K562 (cell line): ENCODE measurements around the gene MYO7A. TPM values are rescaled to one million over a fixed set of nuclear protein-coding genes. Genes with fewer than 3 reads are reported as not detected.

Experiments
- ATAC-seq: fragments of 200-7000 bp; cut with Tn5 transposase; 3 replicates; pipeline ENCODE4 v1.9.1; 2020; ENCODE audit warnings: moderate library complexity
- BruUV-seq: library from RNA; stranded (reverse); fragments of 400-500 nt; replicated peaks from 2 replicates; lab custom pipeline; 2021; lab: Mats Ljungman, UMichigan
- CTCF ChIA-PET: fragments of 300-600 bp; formaldehyde crosslinking; extraction: SDS; loops from one replicate; lab custom pipeline; 2021; ENCODE audit warnings: low intra/inter-chr PET ratio; lab: Yijun Ruan, JAX
- POLR2A ChIA-PET: fragments of 300-600, 350-650 bp; sonication (Branson Sonifier 250); formaldehyde crosslinking; extraction: SDS; loops from one replicate; lab custom pipeline; 2021; ENCODE audit warnings: antibody characterized with exemption, inconsistent platforms; lab: Yijun Ruan, JAX
- DNase-seq, 4 experiments: peaks; one replicate each; pipeline versions ENCODE4 v3.0.0 to v3.0.0-alpha.2; 2011 to 2018; ENCODE audit warnings: low spot score in 3 of 4, mixed read lengths in 3 of 4; ENCODE audit errors: extremely low read depth in 1 of 4
- FAIRE-seq: peaks from 2 replicates; lab custom pipeline; 2011; peaks lifted over from hg19 to GRCh38; lab: Jason Lieb, UNC
- H2AFZ ChIP-seq: 2 replicates; pipeline ENCODE4 v1.6.0; 2011; ENCODE audit warnings: low read depth, low read length, control low read depth, inconsistent platforms
- H3K27ac ChIP-seq: fragments of 200-600 bp; 3 replicates; pipeline ENCODE4 v1.8.0; 2011; ENCODE audit warnings: low read depth, mild to moderate bottlenecking, control low read depth, inconsistent platforms, low read length, moderate library complexity, mixed read lengths; ENCODE audit errors: extremely low read depth
- H3K27me3 ChIP-seq, 2 experiments: fragments of 300-600 bp in 1 of 2; 2 replicates in 1 of 2; 3 replicates in 1 of 2; pipeline versions ENCODE4 v1.6.0 to v1.8.0; 2011; ENCODE audit warnings: inconsistent platforms in 2 of 2, low read length in 2 of 2, mild to moderate bottlenecking in 1 of 2, mixed read lengths in 1 of 2, moderate library complexity in 1 of 2; ENCODE audit not compliant: control insufficient read depth in 2 of 2, insufficient read depth in 2 of 2
- H3K36me3 ChIP-seq: fragments of 300-600 bp; 3 replicates; pipeline ENCODE4 v1.8.0; 2011; ENCODE audit warnings: mild to moderate bottlenecking, low read length, inconsistent platforms; ENCODE audit not compliant: control insufficient read depth, insufficient read depth
- H3K4me1 ChIP-seq, 2 experiments: fragments of 200-600 bp in 1 of 2; replicated peaks in 1 of 2; 2 replicates in 1 of 2; 3 replicates in 1 of 2; pipeline versions ENCODE4 v1.5.1 to v1.8.0; 2011; ENCODE audit warnings: inconsistent platforms in 2 of 2, low read length in 2 of 2, mild to moderate bottlenecking in 1 of 2, mixed read lengths in 1 of 2, moderate library complexity in 1 of 2; ENCODE audit not compliant: control insufficient read depth in 2 of 2, insufficient read depth in 2 of 2
- H3K4me2 ChIP-seq: 2 replicates; pipeline ENCODE4 v1.6.1; 2011; ENCODE audit warnings: low read length, control low read depth, inconsistent platforms, mixed read lengths; ENCODE audit not compliant: insufficient read depth
- H3K4me3 ChIP-seq: fragments of 200-600 bp; sonication (generic), shearing (Covaris generic); 2 replicates; pipeline ENCODE4 v1.5.1; 2016; ENCODE audit warnings: control low read depth, inconsistent platforms
- H3K79me2 ChIP-seq: fragments of 200-600 bp; 3 replicates; pipeline ENCODE4 v1.8.0; 2011; ENCODE audit warnings: low read length, inconsistent platforms; ENCODE audit not compliant: control insufficient read depth, insufficient read depth
- H3K9ac ChIP-seq, 2 experiments: 2 replicates each; pipeline versions ENCODE4 v1.6.0 to v1.6.1; 2011; ENCODE audit warnings: low read depth in 2 of 2, low read length in 2 of 2, control low read depth in 1 of 2, inconsistent platforms in 1 of 2, mild to moderate bottlenecking in 1 of 2, mixed read lengths in 1 of 2; ENCODE audit not compliant: insufficient read depth in 1 of 2
- H3K9me1 ChIP-seq: one replicate; pipeline ENCODE4 v1.6.0; 2011; ENCODE audit warnings: inconsistent platforms, mild to moderate bottlenecking, low read length, moderate library complexity; ENCODE audit not compliant: control insufficient read depth, insufficient read depth
- H3K9me3 ChIP-seq: replicated peaks from 2 replicates; pipeline ENCODE4 v1.5.1; 2011; ENCODE audit warnings: low read depth, low read length, inconsistent platforms; ENCODE audit not compliant: control insufficient read depth, insufficient read depth
- H4K20me1 ChIP-seq: replicated peaks from 2 replicates; pipeline ENCODE4 v1.6.1; 2011; ENCODE audit warnings: low read length, inconsistent platforms, mixed read lengths; ENCODE audit not compliant: control insufficient read depth, insufficient read depth
- CEBPB ChIP-seq: fragments of 450-650 bp; IDR thresholded peaks from 2 replicates; pipeline ENCODE4 v1.6.1; 2016; ENCODE audit warnings: missing genetic modification characterization, missing compliant biosample characterization
- DACH1 ChIP-seq: fragments of 450-650 bp; IDR thresholded peaks from 2 replicates; pipeline ENCODE4 v1.6.1; 2018; ENCODE audit not compliant: partially characterized antibody
- ESRRA ChIP-seq: fragments of 450-650 bp; IDR thresholded peaks from 2 replicates; pipeline ENCODE4 v1.6.1; 2014; ENCODE audit warnings: low read depth, mild to moderate bottlenecking, moderate library complexity, borderline replicate concordance
- MCM3 ChIP-seq: fragments of 450-650 bp; IDR thresholded peaks from 2 replicates; pipeline ENCODE4 v1.6.1; 2016
- PTTG1 ChIP-seq: fragments of 450-650 bp; IDR thresholded peaks from 2 replicates; pipeline ENCODE4 v1.6.1; 2016; ENCODE audit warnings: low read depth, mild to moderate bottlenecking, missing genetic modification characterization, missing compliant biosample characterization
- RAD21 ChIP-seq, 2 experiments: fragments of 250-450 bp in 1 of 2; fragments of 450-650 bp in 1 of 2; sonication (Bioruptor Pico) in 1 of 2; formaldehyde crosslinking in 1 of 2; IDR thresholded peaks in 1 of 2; conservative IDR thresholded peaks in 1 of 2; 2 replicates each; pipeline versions ENCODE4 v1.4.0 to v1.8.0; 2020 to 2022; ENCODE audit warnings: mild to moderate bottlenecking in 2 of 2, moderate library complexity in 1 of 2
- SMC3 ChIP-seq: conservative IDR thresholded peaks from 2 replicates; pipeline ENCODE4 v1.6.1; 2011; ENCODE audit warnings: low read depth, low read length, improper control_type of control experiment; ENCODE audit not compliant: insufficient read depth
- XRCC5 ChIP-seq: fragments of 200-400 bp; formaldehyde crosslinking; IDR thresholded peaks from 2 replicates; pipeline ENCODE4 v1.6.1; 2017; ENCODE audit warnings: low read depth, mild to moderate bottlenecking, low read length
- WGBS: fragments of 100-300 bp; shearing (Covaris generic); methylation state at CpG from one replicate; pipeline ENCODE4 v1.1.6; 2016; ENCODE audit warnings: low coverage, mixed read lengths; ENCODE audit not compliant: insufficient coverage; ENCODE audit errors: missing lambda C conversion rate; 5-methylcytosine and 5-hydroxymethylcytosine counted together
- in situ Hi-C: fragments of 300-500 bp; cut with MboI; formaldehyde crosslinking; loops from 4 replicates; pipeline ENCODE4 v1.15.0; 2018; ENCODE audit warnings: inconsistent platforms, mixed read lengths
- intact Hi-C: fragments of 100-400 bp; cut with micrococcal nuclease; formaldehyde crosslinking; loops from 2 replicates; pipeline ENCODE4 v1.14.2; 2022
- polyA plus RNA-seq, 8 experiments: library from polyadenylated mRNA; depleted of rRNA in 4 of 8; stranded (reverse) in 5 of 8; unstranded in 3 of 8; fragments of >200 nt; fragmentation: Nextera tagmentation in 2 of 8; fragmentation: Illumina TruSeq in 1 of 8; extraction: Ambion mirVana in 2 of 8; extraction: Trizol in 1 of 8; gene quantifications; 2 replicates each; pipeline versions ENCODE4 v1.2.1 to v1.2.3, GENCODE V29; 2011 to 2014; ENCODE audit warnings: inconsistent platforms in 1 of 8, missing spikeins in 1 of 8
- total RNA-seq, 7 experiments: library from RNA; depleted of rRNA in 6 of 7; stranded (reverse); fragments of >200 nt in 6 of 7; fragmentation: Illumina TruSeq in 2 of 7; extraction: Trizol in 2 of 7; gene quantifications; 2 replicates each; pipeline versions ENCODE4 v1.2.1 to v1.2.3, GENCODE V29; 2011 to 2021; ENCODE audit warnings: low replicate concordance in 1 of 7
- TF ChIP-seq, protein P1 (sequence below): sonication (generic); formaldehyde crosslinking; IDR thresholded peaks from 2 replicates; pipeline ENCODE4 v1.8.0; 2022; ENCODE audit warnings: missing genetic modification reagents, mild to moderate bottlenecking, moderate library complexity, borderline replicate concordance
- TF ChIP-seq, protein P2 (sequence below): fragments of 250-450 bp; sonication (Bioruptor Pico); IDR thresholded peaks from 2 replicates; pipeline ENCODE4 v1.4.0; 2020; ENCODE audit warnings: mild to moderate bottlenecking, moderate library complexity
- TF ChIP-seq, protein P3 (sequence below): fragments of 200-400 bp; formaldehyde crosslinking; IDR thresholded peaks from 2 replicates; pipeline ENCODE4 v1.6.1; 2017; ENCODE audit warnings: mild to moderate bottlenecking, low read depth, low read length, moderate library complexity

Gene MYO7A
- total and polyA plus RNA-seq, 9 of the 15 experiments (the other 6 are each of a cell fraction or from before 2014, with no cell fraction given) = 0.01 to 0.11 (median 0.07) TPM; not detected in 1

DNA sequence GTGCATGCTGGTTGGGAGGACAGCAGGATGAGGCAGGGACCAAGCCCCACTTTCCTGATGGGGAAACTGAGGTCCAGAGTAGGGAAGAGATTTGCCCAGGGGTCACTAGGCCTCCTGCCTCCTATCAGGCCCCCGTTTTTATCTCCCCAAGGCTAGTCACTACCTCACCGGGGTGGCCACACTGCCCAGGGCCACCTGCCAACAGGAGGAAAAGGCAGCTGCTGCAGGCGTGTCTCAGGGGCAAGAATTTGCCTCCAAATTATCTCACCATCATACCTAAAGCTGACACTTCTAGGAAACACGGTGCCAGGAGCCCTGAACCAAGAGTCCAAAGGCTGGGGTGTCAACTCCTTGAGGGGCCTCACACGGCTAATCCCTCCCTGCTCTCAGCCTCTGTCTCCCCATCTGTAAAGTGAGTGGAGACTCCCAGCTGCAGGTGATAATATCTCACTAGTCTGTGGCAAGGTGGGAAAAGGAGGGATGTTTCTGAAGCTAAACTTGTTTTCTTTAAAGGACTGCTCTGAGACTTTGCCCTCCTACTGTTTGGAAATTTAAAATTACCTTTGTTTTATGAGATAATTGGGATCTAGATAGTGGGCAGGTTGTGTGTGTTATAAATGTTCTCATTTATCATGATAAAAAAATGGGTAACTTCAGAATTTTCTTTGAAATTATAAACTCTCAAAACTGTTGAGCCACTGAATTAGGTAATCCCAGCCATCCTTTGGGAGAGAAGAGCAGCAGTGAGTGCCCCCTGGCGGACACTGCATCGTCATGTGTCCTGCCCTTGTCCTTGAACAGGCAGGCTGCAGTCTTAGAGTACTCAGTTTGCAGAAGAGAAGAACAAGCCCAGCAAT, 60.0 kb downstream of the MYO7A start:
- H2AFZ ChIP-seq = no peak overlapping the region
- ATAC-seq (peak; percentile 82), FAIRE-seq (peak; percentile 95)
- TF ChIP-seq ESRRA (peak; percentile 85), CEBPB (peak; percentile 74), RAD21 (CRISPR knock-in tag; conservative IDR thresholded peaks at IDR 0.05 in 1 of 2, IDR thresholded peaks at IDR 0.05 in 1 of 2) (peak; percentile 82 to 89), XRCC5 (0 out of 2 replicates have a peak, but pooled peaks have one; percentile 70), SMC3 (peak; percentile 75), PTTG1 (tag) (no peak), MCM3 (no peak), DACH1 (no peak)
- TF ChIP-seq, protein P1, sequence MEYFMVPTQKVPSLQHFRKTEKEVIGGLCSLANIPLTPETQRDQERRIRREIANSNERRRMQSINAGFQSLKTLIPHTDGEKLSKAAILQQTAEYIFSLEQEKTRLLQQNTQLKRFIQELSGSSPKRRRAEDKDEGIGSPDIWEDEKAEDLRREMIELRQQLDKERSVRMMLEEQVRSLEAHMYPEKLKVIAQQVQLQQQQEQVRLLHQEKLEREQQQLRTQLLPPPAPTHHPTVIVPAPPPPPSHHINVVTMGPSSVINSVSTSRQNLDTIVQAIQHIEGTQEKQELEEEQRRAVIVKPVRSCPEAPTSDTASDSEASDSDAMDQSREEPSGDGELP = 0 out of 2 replicates have a peak, but pooled peaks have one; percentile 23
- TF ChIP-seq, protein P2, sequence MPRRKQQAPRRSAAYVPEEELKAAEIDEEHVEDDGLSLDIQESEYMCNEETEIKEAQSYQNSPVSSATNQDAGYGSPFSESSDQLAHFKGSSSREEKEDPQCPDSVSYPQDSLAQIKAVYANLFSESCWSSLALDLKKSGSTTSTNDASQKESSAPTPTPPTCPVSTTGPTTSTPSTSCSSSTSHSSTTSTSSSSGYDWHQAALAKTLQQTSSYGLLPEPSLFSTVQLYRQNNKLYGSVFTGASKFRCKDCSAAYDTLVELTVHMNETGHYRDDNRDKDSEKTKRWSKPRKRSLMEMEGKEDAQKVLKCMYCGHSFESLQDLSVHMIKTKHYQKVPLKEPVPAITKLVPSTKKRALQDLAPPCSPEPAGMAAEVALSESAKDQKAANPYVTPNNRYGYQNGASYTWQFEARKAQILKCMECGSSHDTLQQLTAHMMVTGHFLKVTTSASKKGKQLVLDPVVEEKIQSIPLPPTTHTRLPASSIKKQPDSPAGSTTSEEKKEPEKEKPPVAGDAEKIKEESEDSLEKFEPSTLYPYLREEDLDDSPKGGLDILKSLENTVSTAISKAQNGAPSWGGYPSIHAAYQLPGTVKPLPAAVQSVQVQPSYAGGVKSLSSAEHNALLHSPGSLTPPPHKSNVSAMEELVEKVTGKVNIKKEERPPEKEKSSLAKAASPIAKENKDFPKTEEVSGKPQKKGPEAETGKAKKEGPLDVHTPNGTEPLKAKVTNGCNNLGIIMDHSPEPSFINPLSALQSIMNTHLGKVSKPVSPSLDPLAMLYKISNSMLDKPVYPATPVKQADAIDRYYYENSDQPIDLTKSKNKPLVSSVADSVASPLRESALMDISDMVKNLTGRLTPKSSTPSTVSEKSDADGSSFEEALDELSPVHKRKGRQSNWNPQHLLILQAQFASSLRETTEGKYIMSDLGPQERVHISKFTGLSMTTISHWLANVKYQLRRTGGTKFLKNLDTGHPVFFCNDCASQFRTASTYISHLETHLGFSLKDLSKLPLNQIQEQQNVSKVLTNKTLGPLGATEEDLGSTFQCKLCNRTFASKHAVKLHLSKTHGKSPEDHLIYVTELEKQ (CRISPR knock-in tag) = no peak
- TF ChIP-seq, protein P3, sequence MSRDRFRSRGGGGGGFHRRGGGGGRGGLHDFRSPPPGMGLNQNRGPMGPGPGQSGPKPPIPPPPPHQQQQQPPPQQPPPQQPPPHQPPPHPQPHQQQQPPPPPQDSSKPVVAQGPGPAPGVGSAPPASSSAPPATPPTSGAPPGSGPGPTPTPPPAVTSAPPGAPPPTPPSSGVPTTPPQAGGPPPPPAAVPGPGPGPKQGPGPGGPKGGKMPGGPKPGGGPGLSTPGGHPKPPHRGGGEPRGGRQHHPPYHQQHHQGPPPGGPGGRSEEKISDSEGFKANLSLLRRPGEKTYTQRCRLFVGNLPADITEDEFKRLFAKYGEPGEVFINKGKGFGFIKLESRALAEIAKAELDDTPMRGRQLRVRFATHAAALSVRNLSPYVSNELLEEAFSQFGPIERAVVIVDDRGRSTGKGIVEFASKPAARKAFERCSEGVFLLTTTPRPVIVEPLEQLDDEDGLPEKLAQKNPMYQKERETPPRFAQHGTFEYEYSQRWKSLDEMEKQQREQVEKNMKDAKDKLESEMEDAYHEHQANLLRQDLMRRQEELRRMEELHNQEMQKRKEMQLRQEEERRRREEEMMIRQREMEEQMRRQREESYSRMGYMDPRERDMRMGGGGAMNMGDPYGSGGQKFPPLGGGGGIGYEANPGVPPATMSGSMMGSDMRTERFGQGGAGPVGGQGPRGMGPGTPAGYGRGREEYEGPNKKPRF = no peak

More for the DNA sequence above, 60.0 kb downstream of the MYO7A start:
- Histone ChIP-seq H3K4me3 (no peak overlapping the region), H3K9ac (0 out of 4 replicates have a peak overlapping the region, but pooled peaks of 1 of the 2 experiments have one; percentile 9), H3K9me3 (no peaks in the 10 kb centered on the region), H3K9me1 (no peaks in the 10 kb centered on the region), H3K79me2 (no peaks in the 10 kb centered on the region), H4K20me1 (no peaks in the 10 kb centered on the region), H3K27me3 (peaks cover 9 to 52% of the 10 kb centered on the region in 2 experiments; a peak in 4 of 5 replicates), H3K4me1 (peaks cover 4 to 29% of the 10 kb centered on the region in 2 experiments; a peak in 3 of 5 replicates), H3K27ac (no peak overlapping the region), H3K36me3 (no peaks in the 10 kb centered on the region), H3K4me2 (no peak overlapping the region)
- intact Hi-C loops (loop anchor here (1.0 to 2.0 kb wide), 2 partner anchors 61 to 141 kb away; no protein-coding TSS in a partner anchor), in situ Hi-C loops (loop anchor here (10.0 kb wide), 1 partner anchor 143 kb away; no protein-coding TSS in a partner anchor)
- POLR2A ChIA-PET = interaction anchor here (0.6 to 1.5 kb wide), 4 partner anchors 11 to 199 kb away, joined by 3 read pairs; no protein-coding TSS in a partner anchor
- CTCF ChIA-PET = interaction anchor here (0.6 to 2.4 kb wide), 9 partner anchors 60 to 981 kb away, joined by 3 to 23 read pairs (median 3); partner anchors contain the start of gene MYO7A
- DNase-seq = peak; percentile 80 to 85 (median 82)
- WGBS = 5% methylated on average over 7 of the region's 7 CpGs
- BruUV-seq = no TSS peak
